Loucy (cell line): ENCODE data around the gene BASP1.

ENCODE experiments used
- H2AFZ ChIP-seq: fragments of 200-600 bp; sonication (generic); 2 replicates; pipeline ENCODE4 v1.6.0; 2016; ENCODE audit warnings: antibody characterized with exemption, mild to moderate bottlenecking, low read length, moderate library complexity
- H3F3A ChIP-seq: fragments of 200-600 bp; 2 replicates; pipeline ENCODE4 v1.6.0; 2016; ENCODE audit warnings: antibody characterized with exemption, low read depth, mild to moderate bottlenecking
- H3K27me3 ChIP-seq: fragments of 200-600 bp; sonication (generic); 2 replicates; pipeline ENCODE4 v1.6.1; 2014; ENCODE audit warnings: low read length, mild to moderate bottlenecking; ENCODE audit not compliant: insufficient read depth, poor library complexity, severe bottlenecking
- H3K36me3 ChIP-seq: fragments of 200-600 bp; sonication (generic); 2 replicates; pipeline ENCODE4 v1.6.1; 2016; ENCODE audit warnings: low read length; ENCODE audit not compliant: insufficient read depth
- H3K4me1 ChIP-seq: fragments of 200-600 bp; sonication (generic); 2 replicates; pipeline ENCODE4 v1.5.1; 2014; ENCODE audit warnings: low read length, mild to moderate bottlenecking; ENCODE audit not compliant: insufficient read depth, poor library complexity, severe bottlenecking
- H3K4me2 ChIP-seq: fragments of 200-600 bp; sonication (generic); 2 replicates; pipeline ENCODE4 v1.6.0; 2014; ENCODE audit warnings: antibody characterized with exemption, low read length, low read depth, mild to moderate bottlenecking; ENCODE audit not compliant: poor library complexity, severe bottlenecking
- H3K4me3 ChIP-seq: fragments of 200-600 bp; sonication (generic); 2 replicates; pipeline ENCODE4 v1.5.1; 2014; ENCODE audit warnings: low read length, mild to moderate bottlenecking, mixed read lengths; ENCODE audit not compliant: poor library complexity, severe bottlenecking
- H3K79me2 ChIP-seq: fragments of 200-600 bp; sonication (generic); 2 replicates; pipeline ENCODE4 v1.6.1; 2014; ENCODE audit warnings: low read length; ENCODE audit not compliant: insufficient read depth
- H3K9ac ChIP-seq: fragments of 200-600 bp; sonication (generic); 2 replicates; pipeline ENCODE4 v1.6.0; 2014; ENCODE audit warnings: mild to moderate bottlenecking, low read depth, low read length, moderate library complexity; ENCODE audit not compliant: poor library complexity, severe bottlenecking
- H3K9me2 ChIP-seq: fragments of 200-600 bp; sonication (generic); replicated peaks from 2 replicates; pipeline ENCODE4 v1.6.1; 2016; ENCODE audit warnings: low read depth, low read length, mixed read lengths
- H3K9me3 ChIP-seq: fragments of 200-600 bp; sonication (generic); 2 replicates; pipeline ENCODE4 v1.6.1; 2014; ENCODE audit warnings: mild to moderate bottlenecking, antibody characterized with exemption, low read length, low read depth; ENCODE audit not compliant: insufficient read depth
- H4K20me1 ChIP-seq: fragments of 200-600 bp; sonication (generic); 2 replicates; pipeline ENCODE4 v1.6.0; 2014; ENCODE audit warnings: antibody characterized with exemption, low read length, mild to moderate bottlenecking; ENCODE audit not compliant: insufficient read depth, poor library complexity, severe bottlenecking
- CTCF ChIP-seq: fragments of 200-600 bp; sonication (generic); conservative IDR thresholded peaks from 2 replicates; pipeline ENCODE4 v1.5.1; 2014; ENCODE audit warnings: mild to moderate bottlenecking, antibody characterized with exemption, low read length
- EZH2phosphoT487 ChIP-seq: fragments of 200-600 bp; IDR thresholded peaks from 2 replicates; pipeline ENCODE4 v1.6.1; 2018; ENCODE audit warnings: antibody characterized with exemption, mild to moderate bottlenecking, moderate library complexity, borderline replicate concordance

The BASP1 gene

GRCh38 chr5:17182981-17183380 lies 34.5 kb upstream of the BASP1 start:
- Histone ChIP-seq H3F3A (no peaks in the 10 kb centered on the region), H3K4me3 (no peak overlapping the region), H3K4me1 (no peaks in the 10 kb centered on the region), H2AFZ (no peak overlapping the region), H3K27me3 (no peaks in the 10 kb centered on the region), H3K9me2 (no peaks in the 10 kb centered on the region), H3K9me3 (no peaks in the 10 kb centered on the region), H3K36me3 (no peaks in the 10 kb centered on the region), H3K79me2 (no peaks in the 10 kb centered on the region), H3K4me2 (no peak overlapping the region), H3K9ac (no peak overlapping the region), H4K20me1 (no peaks in the 10 kb centered on the region)
- TF ChIP-seq EZH2phosphoT487 = no peak
- TF ChIP-seq CTCF = no peak

- no peaks in the 10 kb centered on the region for H3K9me2 ChIP-seq
- TF ChIP-seq CTCF (no peak), EZH2phosphoT487 (no peak)
- H3F3A ChIP-seq = no peaks in the 10 kb centered on the region
- no peak overlapping the region for H3K4me3 ChIP-seq
- no peaks in the 10 kb centered on the region for H3K27me3 ChIP-seq
- H3K9ac ChIP-seq = no peak overlapping the region
- H3K36me3 ChIP-seq = no peaks in the 10 kb centered on the region
- no peaks in the 10 kb centered on the region for H3K79me2 ChIP-seq
- no peaks in the 10 kb centered on the region for H3K9me3 ChIP-seq
- H4K20me1 ChIP-seq = no peaks in the 10 kb centered on the region
- H3K4me2 ChIP-seq = no peak overlapping the region
- H2AFZ ChIP-seq = no peak overlapping the region
- no peaks in the 10 kb centered on the region for H3K4me1 ChIP-seq
These were observed 33.6 kb upstream of the BASP1 start for GRCh38 chr5:17183831-17184230.

GRCh38 chr5:17184588-17184987 lies 32.8 kb upstream of the BASP1 start:
- no peak overlapping the region for H2AFZ ChIP-seq
- no peaks in the 10 kb centered on the region for H3K9me2 ChIP-seq
- H3K4me3 ChIP-seq = no peak overlapping the region
- H3F3A ChIP-seq = no peaks in the 10 kb centered on the region
- H3K79me2 ChIP-seq = no peaks in the 10 kb centered on the region
- H3K4me1 ChIP-seq = no peaks in the 10 kb centered on the region
- no peaks in the 10 kb centered on the region for H3K9me3 ChIP-seq
- no peak for TF ChIP-seq EZH2phosphoT487
- no peak for TF ChIP-seq CTCF
- no peak overlapping the region for H3K9ac ChIP-seq
- no peaks in the 10 kb centered on the region for H3K27me3 ChIP-seq
- H3K4me2 ChIP-seq = no peak overlapping the region
- no peaks in the 10 kb centered on the region for H4K20me1 ChIP-seq
- no peaks in the 10 kb centered on the region for H3K36me3 ChIP-seq
